DND-41 (cell line): ENCODE measurements around the gene KIAA1755.
"Not testable (repeated sequence)": the region's sequence is repeated elsewhere in the genome, so short reads cannot be mapped to it uniquely, and the experiment has no call there.

Experiments used
- ATAC-seq: fragments of 200-7000 bp; cut with Tn5 transposase; 3 replicates; pipeline ENCODE4 v1.9.1; 2021; ENCODE audit warnings: low read depth; ENCODE audit not compliant: insufficient read depth
- DNase-seq: peaks from one replicate; pipeline ENCODE4 v3.0.0-alpha.2; 2020
- H2AFZ ChIP-seq: 2 replicates; pipeline ENCODE4 v1.6.0; 2012; ENCODE audit warnings: low read depth, low read length
- H3K27ac ChIP-seq: 2 replicates; pipeline ENCODE4 v1.5.1; 2012; ENCODE audit warnings: low read length, inconsistent platforms
- H3K27me3 ChIP-seq: fragments of 200-600 bp; sonication (generic); 2 replicates; pipeline ENCODE4 v1.6.0; 2012; ENCODE audit warnings: low read length, mild to moderate bottlenecking, inconsistent platforms; ENCODE audit not compliant: insufficient read depth, poor library complexity
- H3K36me3 ChIP-seq: 2 replicates; pipeline ENCODE4 v1.5.1; 2012; ENCODE audit warnings: low read length, inconsistent platforms; ENCODE audit not compliant: insufficient read depth
- H3K4me1 ChIP-seq: 2 replicates; pipeline ENCODE4 v1.5.1; 2012; ENCODE audit warnings: mild to moderate bottlenecking, low read length; ENCODE audit not compliant: insufficient read depth
- H3K4me2 ChIP-seq: 2 replicates; pipeline ENCODE4 v1.6.0; 2012; ENCODE audit warnings: mild to moderate bottlenecking, moderate library complexity, low read length, inconsistent platforms; ENCODE audit not compliant: insufficient read depth
- H3K4me3 ChIP-seq, 2 experiments: fragments of 200-600 bp in 1 of 2; shearing (Covaris generic) in 1 of 2; 2 replicates each; pipeline ENCODE4 v1.5.1; 2012 to 2016; ENCODE audit warnings: inconsistent platforms in 2 of 2, low read length in 2 of 2, mild to moderate bottlenecking in 2 of 2, low read depth in 1 of 2, moderate library complexity in 1 of 2
- H3K79me2 ChIP-seq: 2 replicates; pipeline ENCODE4 v1.6.0; 2012; ENCODE audit warnings: low read length, inconsistent platforms; ENCODE audit not compliant: insufficient read depth
- H3K9ac ChIP-seq: 2 replicates; pipeline ENCODE4 v1.6.0; 2012; ENCODE audit warnings: low read depth, mild to moderate bottlenecking, inconsistent platforms, low read length, moderate library complexity
- H3K9me3 ChIP-seq: 2 replicates; pipeline ENCODE4 v1.5.1; 2012; ENCODE audit warnings: low read length, moderate library complexity, mild to moderate bottlenecking, inconsistent platforms; ENCODE audit not compliant: insufficient read depth, severe bottlenecking
- H4K20me1 ChIP-seq: 2 replicates; pipeline ENCODE4 v1.6.0; 2012; ENCODE audit warnings: low read length; ENCODE audit not compliant: insufficient read depth
- EZH2 ChIP-seq: IDR thresholded peaks from 3 replicates; pipeline ENCODE4 v1.6.1; 2012; ENCODE audit warnings: borderline replicate concordance, low read depth, mild to moderate bottlenecking, moderate library complexity, low read length, inconsistent platforms; ENCODE audit not compliant: severe bottlenecking
- TF ChIP-seq, protein P1 (sequence below): IDR thresholded peaks from 2 replicates; pipeline ENCODE4 v1.5.1; 2012; ENCODE audit warnings: borderline replicate concordance, low read length, moderate library complexity, mild to moderate bottlenecking; ENCODE audit not compliant: poor library complexity, severe bottlenecking; ENCODE audit errors: extremely low read depth

KIAA1755 gene

DNA sequence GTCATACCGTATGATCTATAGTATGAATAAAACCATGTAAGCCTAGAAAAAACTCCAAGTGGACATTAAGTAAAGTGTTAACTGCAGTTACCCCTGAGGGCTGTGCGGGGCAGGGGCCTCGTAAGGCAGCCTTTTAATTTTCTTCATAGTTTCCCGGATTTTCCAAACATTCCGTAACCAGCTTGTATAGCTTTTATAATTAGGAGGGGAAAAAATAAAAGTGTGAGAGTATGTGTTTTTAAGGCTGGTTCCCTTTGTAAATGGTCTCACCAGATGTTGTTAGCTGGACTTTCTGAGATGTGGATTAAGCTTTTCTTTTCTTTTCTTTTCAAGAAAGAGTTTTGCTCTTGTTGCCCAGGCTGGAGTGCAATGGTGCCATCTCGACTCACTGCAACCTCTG, 7.0 kb downstream of the KIAA1755 start:
- no peak for TF ChIP-seq EZH2
- TF ChIP-seq, protein P1, sequence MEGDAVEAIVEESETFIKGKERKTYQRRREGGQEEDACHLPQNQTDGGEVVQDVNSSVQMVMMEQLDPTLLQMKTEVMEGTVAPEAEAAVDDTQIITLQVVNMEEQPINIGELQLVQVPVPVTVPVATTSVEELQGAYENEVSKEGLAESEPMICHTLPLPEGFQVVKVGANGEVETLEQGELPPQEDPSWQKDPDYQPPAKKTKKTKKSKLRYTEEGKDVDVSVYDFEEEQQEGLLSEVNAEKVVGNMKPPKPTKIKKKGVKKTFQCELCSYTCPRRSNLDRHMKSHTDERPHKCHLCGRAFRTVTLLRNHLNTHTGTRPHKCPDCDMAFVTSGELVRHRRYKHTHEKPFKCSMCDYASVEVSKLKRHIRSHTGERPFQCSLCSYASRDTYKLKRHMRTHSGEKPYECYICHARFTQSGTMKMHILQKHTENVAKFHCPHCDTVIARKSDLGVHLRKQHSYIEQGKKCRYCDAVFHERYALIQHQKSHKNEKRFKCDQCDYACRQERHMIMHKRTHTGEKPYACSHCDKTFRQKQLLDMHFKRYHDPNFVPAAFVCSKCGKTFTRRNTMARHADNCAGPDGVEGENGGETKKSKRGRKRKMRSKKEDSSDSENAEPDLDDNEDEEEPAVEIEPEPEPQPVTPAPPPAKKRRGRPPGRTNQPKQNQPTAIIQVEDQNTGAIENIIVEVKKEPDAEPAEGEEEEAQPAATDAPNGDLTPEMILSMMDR = no peak
- Histone ChIP-seq H3K27ac (no peak overlapping the region), H2AFZ (no peak overlapping the region), H3K27me3 (no peaks in the 10 kb centered on the region), H3K36me3 (no peaks in the 10 kb centered on the region), H3K79me2 (no peaks in the 10 kb centered on the region), H4K20me1 (no peaks in the 10 kb centered on the region), H3K9ac (no peak overlapping the region), H3K9me3 (no peaks in the 10 kb centered on the region), H3K4me2 (no peak overlapping the region), H3K4me3 (no peak overlapping the region), H3K4me1 (no peaks in the 10 kb centered on the region)
- DNase-seq (no peak), ATAC-seq (no peak)

DNA sequence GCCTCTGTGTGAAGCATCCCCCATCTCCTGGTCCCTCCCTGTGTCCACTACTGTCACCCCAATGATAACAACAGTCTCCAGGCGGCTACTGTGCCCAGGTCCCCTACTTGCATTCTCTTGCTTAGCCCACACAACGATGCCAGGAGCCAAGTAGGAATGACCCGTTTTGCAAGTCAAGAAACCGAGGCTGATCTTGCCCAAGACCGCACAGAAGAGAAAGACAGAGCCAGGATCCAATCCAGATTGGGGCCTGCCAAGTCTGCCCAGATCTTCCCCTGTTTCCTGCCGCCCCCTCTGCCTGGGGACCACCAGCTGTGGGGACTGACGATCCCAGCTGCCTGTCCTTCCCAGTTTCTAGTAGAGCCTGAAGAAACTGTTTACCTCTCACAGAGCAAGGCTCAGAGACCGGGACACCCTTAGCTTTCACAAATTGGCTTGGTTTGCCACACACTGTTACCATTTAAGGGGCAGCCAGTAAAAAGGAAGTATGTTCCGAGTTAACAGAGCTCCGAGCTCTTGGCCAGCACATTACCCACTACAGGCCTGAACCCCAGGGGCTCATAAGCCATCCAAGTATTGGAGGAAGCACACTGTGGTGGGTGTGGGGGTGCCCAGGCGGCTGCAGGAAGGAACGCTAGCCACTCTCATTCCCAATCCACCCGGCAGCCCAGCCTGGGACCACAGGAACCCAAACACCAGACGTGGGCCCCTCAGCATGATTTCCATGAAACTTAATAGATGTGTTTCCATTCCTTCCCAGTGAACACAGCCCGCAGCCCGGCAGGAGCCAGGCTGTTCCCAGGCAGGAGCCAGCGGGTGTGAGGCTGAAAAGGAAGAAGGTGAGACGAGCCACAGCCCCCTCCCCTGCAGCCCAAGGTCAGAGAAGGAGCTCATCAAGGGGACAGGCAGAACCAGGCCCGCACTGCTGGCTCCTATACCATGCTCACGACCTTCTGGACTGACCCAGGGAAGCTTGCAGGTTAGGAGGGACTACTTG, 7.9 kb downstream of the KIAA1755 start:
- DNase-seq (no peak), ATAC-seq (no peak)
- Histone ChIP-seq H3K9me3 (no peaks in the 10 kb centered on the region), H3K27ac (no peak overlapping the region), H2AFZ (no peak overlapping the region), H3K4me1 (no peaks in the 10 kb centered on the region), H3K9ac (no peak overlapping the region), H3K4me3 (no peak overlapping the region), H3K4me2 (no peak overlapping the region), H4K20me1 (no peaks in the 10 kb centered on the region), H3K27me3 (no peaks in the 10 kb centered on the region), H3K36me3 (no peaks in the 10 kb centered on the region), H3K79me2 (no peaks in the 10 kb centered on the region)
- TF ChIP-seq, protein P1 = no peak
- no peak for TF ChIP-seq EZH2

DNA sequence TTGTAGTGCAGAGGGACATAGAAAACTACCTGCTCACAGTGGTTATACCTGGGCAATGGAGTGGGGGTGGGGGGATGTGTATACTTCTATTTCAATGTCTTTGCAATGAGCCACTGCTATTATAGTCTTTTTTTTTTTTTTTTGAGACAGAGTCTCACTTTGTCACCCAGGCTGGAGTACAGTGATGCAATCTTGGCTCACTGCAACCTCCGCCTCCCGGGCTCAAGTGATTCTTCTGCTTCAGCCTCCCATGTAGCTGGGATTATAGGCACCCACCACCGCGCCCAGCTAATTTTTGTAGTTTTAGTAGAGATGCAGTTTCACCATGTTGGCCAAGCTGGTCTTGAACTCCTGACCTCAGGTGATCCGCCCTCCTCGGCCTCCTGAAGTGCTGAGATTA, 9.1 kb downstream of the KIAA1755 start:
- H3K27ac ChIP-seq = not testable (repeated sequence)

DNA sequence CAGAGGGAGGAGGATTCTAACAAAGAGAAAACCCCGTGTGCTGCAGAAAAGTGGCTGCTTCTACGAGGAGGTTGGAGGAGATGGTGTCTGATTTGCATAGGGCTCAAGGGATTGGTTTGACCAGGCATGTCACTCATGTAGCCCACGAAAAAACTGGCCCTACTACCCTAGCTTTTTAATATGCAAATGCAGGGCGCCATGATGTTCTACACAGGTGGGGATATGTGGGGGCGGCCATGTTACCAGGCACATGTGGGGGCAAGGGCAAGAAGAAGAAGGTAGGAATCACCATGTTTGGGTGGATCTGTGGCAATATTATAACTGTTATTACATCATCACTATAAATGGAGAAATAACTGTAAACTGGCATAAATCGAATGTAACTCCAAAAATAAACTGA, 9.9 kb downstream of the KIAA1755 start:
- Histone ChIP-seq H3K36me3 (no peaks in the 10 kb centered on the region), H4K20me1 (no peaks in the 10 kb centered on the region), H3K9me3 (no peaks in the 10 kb centered on the region), H3K4me3 (no peak overlapping the region), H3K4me1 (no peaks in the 10 kb centered on the region), H3K27ac (no peak overlapping the region), H3K9ac (no peak overlapping the region), H3K4me2 (no peak overlapping the region), H3K79me2 (no peaks in the 10 kb centered on the region), H2AFZ (no peak overlapping the region), H3K27me3 (no peaks in the 10 kb centered on the region)
- DNase-seq (no peak), ATAC-seq (no peak)
- TF ChIP-seq, protein P1 = no peak
- no peak for TF ChIP-seq EZH2

More for the DNA sequence above, 9.1 kb downstream of the KIAA1755 start:
- not testable (repeated sequence) for H3K4me3 ChIP-seq, H3K36me3 ChIP-seq, H3K27me3 ChIP-seq, H3K4me1 ChIP-seq, H4K20me1 ChIP-seq, H2AFZ ChIP-seq, H3K4me2 ChIP-seq, ATAC-seq, H3K79me2 ChIP-seq, DNase-seq, H3K9me3 ChIP-seq, H3K9ac ChIP-seq
